Gastrocnemius medialis (tissue), 4 donors: ENCODE data around the gene KHK. TPM values are rescaled to one million over a fixed set of nuclear protein-coding genes. Genes with fewer than 3 reads are reported as not detected.

Experiments used
- ATAC-seq, 2 donors: fragments of 150-250 bp; one replicate each; pipeline ENCODE4 v1.9.1; 2016
- DNase-seq, 2 donors: peaks; one replicate each; pipeline ENCODE4 v3.0.0-alpha.2; 2019
- H3K27ac ChIP-seq, 4 donors: fragments of 200-600 bp; sonication (generic); 1 replicate in 1 of 4; 2 replicates in 3 of 4; pipeline ENCODE4 v1.5.1; 2016 to 2018; ENCODE audit warnings: mild to moderate bottlenecking in 2 of 4, moderate library complexity in 1 of 4
- H3K27me3 ChIP-seq, 3 donors: fragments of 200-600 bp; sonication (generic) in 2 of 3; 1 replicate in 1 of 3; 2 replicates in 2 of 3; pipeline versions ENCODE4 v1.5.1 to v1.6.0; 2016 to 2019; ENCODE audit warnings: mild to moderate bottlenecking in 1 of 3, moderate library complexity in 1 of 3
- H3K36me3 ChIP-seq, 2 donors: fragments of 200-600 bp; sonication (generic) in 1 of 2; one replicate each; pipeline ENCODE4 v1.5.1; 2017 to 2018
- H3K4me1 ChIP-seq, 2 donors: fragments of 200-600 bp; sonication (generic) in 1 of 2; one replicate each; pipeline ENCODE4 v1.5.1; 2016 to 2017; ENCODE audit warnings: mild to moderate bottlenecking in 2 of 2
- H3K4me3 ChIP-seq, 4 donors: fragments of 200-600 bp; sonication (generic) in 3 of 4; 1 replicate in 1 of 4; 2 replicates in 3 of 4; pipeline ENCODE4 v1.5.1; 2016 to 2019; ENCODE audit warnings: mild to moderate bottlenecking in 2 of 4
- H3K9me3 ChIP-seq, 3 donors: fragments of 200-600 bp; sonication (generic) in 2 of 3; 1 replicate in 1 of 3; 2 replicates in 2 of 3; pipeline ENCODE4 v1.5.1; 2016 to 2019
- CTCF ChIP-seq, 5 experiments: fragments of 450-650 bp in 3 of 5; fragments of 200-600 bp in 2 of 5; sonication (generic) in 2 of 5; IDR thresholded peaks in 4 of 5; conservative IDR thresholded peaks in 1 of 5; 1 replicate in 4 of 5; 2 replicates in 1 of 5; pipeline ENCODE4 v1.5.1; 2016 to 2019; ENCODE audit warnings: antibody characterized with exemption in 5 of 5, mild to moderate bottlenecking in 3 of 5, moderate library complexity in 3 of 5
- POLR2A ChIP-seq, 2 donors: fragments of 450-650 bp; IDR thresholded peaks; one replicate each; pipeline ENCODE4 v1.6.1; 2017; ENCODE audit warnings: antibody characterized with exemption in 2 of 2, mild to moderate bottlenecking in 2 of 2, moderate library complexity in 2 of 2
- in situ Hi-C, 4 donors: fragments of 200-750 bp; cut with MboI; loops; one replicate each; pipeline versions ENCODE4 v1.15.0 to v1.8.0; 2017; ENCODE audit warnings: low sequenced_read_pairs in 4 of 4
- intact Hi-C: fragments of 100-400 bp; cut with DNase I; formaldehyde crosslinking; loops from one replicate; pipeline ENCODE4 v1.15.1; 2023; ENCODE audit warnings: low total_unique reads
- total RNA-seq, 4 donors: library from RNA; depleted of rRNA; stranded (reverse); fragments of >200 nt; gene quantifications; one replicate each; pipeline versions ENCODE4 v1.1.0 to v1.2.3, GENCODE V29; 2016

KHK gene
- total RNA-seq, 4 donors from 2014 or later, result 0.91 to 5.4 (median 1.3) TPM; not detected in 1

- Histone ChIP-seq H3K4me3 (peak overlapping the region in 2 of 4 donors; percentile 19 to 40), H3K27me3 (no peaks in the 10 kb centered on the region), H3K4me1 (peaks cover 21 to 44% of the 10 kb centered on the region in 2 donors), H3K36me3 (no peaks in the 10 kb centered on the region), H3K9me3 (no peaks in the 10 kb centered on the region), H3K27ac (peak overlapping the region; percentile 75 to 95 (median 86))
- in situ Hi-C loops, result loop anchor here (10.0 kb wide), 2 partner anchors 47 to 117 kb away; partner anchors contain the start of gene TMEM214 (in 3 of the 4)
- DNase-seq, result no peak
- intact Hi-C loops, result loop anchor here (10.0 kb wide), 1 partner anchor 293 kb away; the partner anchor contains the start of genes EIF2B4 and SNX17
- ATAC-seq, result no peak
- TF ChIP-seq POLR2A (IDR thresholded peaks at IDR 0.05) (no peak), CTCF (IDR thresholded peaks at IDR 0.05 in 4 of 5, conservative IDR thresholded peaks at IDR 0.05 in 1 of 5) (no peak)
Measured at GRCh38 chr2:27081984-27082772, 4.4 kb upstream of the KHK start.

GRCh38 chr2:27082773-27083409 is 3.7 kb upstream of the KHK start:
- Histone ChIP-seq H3K4me1 (peaks cover 26 to 47% of the 10 kb centered on the region in 2 donors), H3K27ac (peak overlapping the region in 3 of 4 donors; percentile 75 to 95 (median 86)), H3K27me3 (no peaks in the 10 kb centered on the region), H3K36me3 (no peaks in the 10 kb centered on the region), H3K4me3 (peak overlapping the region in 2 of 4 donors; percentile 19 to 40), H3K9me3 (no peaks in the 10 kb centered on the region)
- intact Hi-C loops, result loop anchor here (10.0 kb wide), 1 partner anchor 292 kb away; the partner anchor contains the start of genes EIF2B4 and SNX17
- DNase-seq (no peak), ATAC-seq (no peak)
- TF ChIP-seq POLR2A (IDR thresholded peaks at IDR 0.05), result no peak
- no peak for TF ChIP-seq CTCF (IDR thresholded peaks at IDR 0.05 in 4 of 5, conservative IDR thresholded peaks at IDR 0.05 in 1 of 5)
- in situ Hi-C loops, result loop anchor here (10.0 kb wide), 2 partner anchors 48 to 118 kb away; partner anchors contain the start of gene TMEM214 (in 3 of the 4)

- peak overlapping the region in 1 of 4 donors; percentile 86 for H3K27ac ChIP-seq
- TF ChIP-seq POLR2A (IDR thresholded peaks at IDR 0.05) (no peak), CTCF (IDR thresholded peaks at IDR 0.05 in 4 of 5, conservative IDR thresholded peaks at IDR 0.05 in 1 of 5) (no peak)
- ATAC-seq, result no peak
- H3K4me3 ChIP-seq, result no peak overlapping the region
- H3K4me1 ChIP-seq, result peaks cover 26 to 47% of the 10 kb centered on the region in 2 donors
- H3K27me3 ChIP-seq, result no peaks in the 10 kb centered on the region
- no peak for DNase-seq
- intact Hi-C loops, result loop anchor here (2.0 to 10.0 kb wide), 2 partner anchors 123 to 291 kb away; partner anchors contain the start of genes EIF2B4 and SNX17
- no peaks in the 10 kb centered on the region for H3K36me3 ChIP-seq
- no peaks in the 10 kb centered on the region for H3K9me3 ChIP-seq
- in situ Hi-C loops, result loop anchor here (10.0 kb wide), 2 partner anchors 49 to 119 kb away; partner anchors contain the start of gene TMEM214 (in 3 of the 4)
Measured at GRCh38 chr2:27083410-27084296, 2.9 kb upstream of the KHK start.
